Left ventricle myocardium inferior (tissue), 1 donor: ENCODE measurements around the gene PSAT1. TPM values are rescaled to one million over a fixed set of nuclear protein-coding genes. Genes with fewer than 3 reads are reported as not detected.
A peak's percentile ranks its signal among the peaks of the same experiment; 100 is the strongest.

ENCODE experiments used
- DNase-seq: peaks from one replicate; pipeline ENCODE4 v3.0.0-alpha.2; 2020
- H3K27ac ChIP-seq: fragments of 200-600 bp; replicated peaks from 2 replicates; pipeline ENCODE4 v1.8.0; 2021
- H3K27me3 ChIP-seq: fragments of 200-600 bp; 2 replicates; pipeline ENCODE4 v1.8.0; 2021; ENCODE audit warnings: low read depth
- H3K36me3 ChIP-seq: fragments of 200-600 bp; 2 replicates; pipeline ENCODE4 v1.8.0; 2021
- H3K4me1 ChIP-seq: fragments of 200-600 bp; 2 replicates; pipeline ENCODE4 v1.8.0; 2021
- H3K4me3 ChIP-seq: fragments of 200-600 bp; 2 replicates; pipeline ENCODE4 v1.8.0; 2021; ENCODE audit warnings: mild to moderate bottlenecking, moderate library complexity
- H3K9me3 ChIP-seq: fragments of 200-600 bp; replicated peaks from 2 replicates; pipeline ENCODE4 v1.8.0; 2021
- CTCF ChIP-seq: fragments of 200-600 bp; IDR thresholded peaks from 2 replicates; pipeline ENCODE4 v1.8.0; 2021; ENCODE audit warnings: antibody characterized with exemption, mild to moderate bottlenecking, borderline replicate concordance
- intact Hi-C: fragments of 100-400 bp; cut with micrococcal nuclease; formaldehyde crosslinking; loops from one replicate; pipeline ENCODE4 v1.11.0; 2022
- total RNA-seq: library from RNA; stranded (reverse); fragmentation: NEBNext Ultra II Directional; extraction: Animal tissue kit (Norgen Biotek cat#: 25700); gene quantifications from one replicate; pipeline ENCODE4 v1.2.1, GENCODE V29; 2021
- donor health status: DM: no; HTN: yes; CAD: no; lungs with severe emphysema.

The PSAT1 gene
- total RNA-seq, 1 donor from 2014 or later, result 0.77 TPM

- Histone ChIP-seq H3K4me3 (peak overlapping the region; percentile 69), H3K4me1 (peaks cover 27% of the 10 kb centered on the region), H3K27ac (no peak overlapping the region), H3K9me3 (no peaks in the 10 kb centered on the region), H3K36me3 (no peaks in the 10 kb centered on the region), H3K27me3 (peaks cover 83% of the 10 kb centered on the region)
- intact Hi-C loops, result no loop called here
- DNase-seq, result no peak
- no peak for TF ChIP-seq CTCF
Measured at GRCh38 chr9:78297672-78297961, 692 bp downstream of the PSAT1 start.

GRCh38 chr9:78298046-78298765, 1.3 kb downstream of the PSAT1 start:
- Histone ChIP-seq H3K9me3 (no peaks in the 10 kb centered on the region), H3K4me3 (peak overlapping the region; percentile 69), H3K36me3 (no peaks in the 10 kb centered on the region), H3K27me3 (peaks cover 79% of the 10 kb centered on the region), H3K27ac (no peak overlapping the region), H3K4me1 (peaks cover 27% of the 10 kb centered on the region)
- DNase-seq, result no peak
- no peak for TF ChIP-seq CTCF
- intact Hi-C loops, result no loop called here

GRCh38 chr9:78300209-78300608, 3.3 kb downstream of the PSAT1 start:
- Histone ChIP-seq H3K9me3 (no peaks in the 10 kb centered on the region), H3K4me1 (peaks cover 27% of the 10 kb centered on the region), H3K27me3 (peaks cover 67% of the 10 kb centered on the region), H3K36me3 (no peaks in the 10 kb centered on the region), H3K4me3 (no peak overlapping the region), H3K27ac (no peak overlapping the region)
- TF ChIP-seq CTCF, result no peak
- intact Hi-C loops, result no loop called here
- no peak for DNase-seq

GRCh38 chr9:78301466-78301865, 4.5 kb downstream of the PSAT1 start:
- peaks cover 59% of the 10 kb centered on the region for H3K27me3 ChIP-seq

GRCh38 chr9:78303377-78304062, 6.6 kb downstream of the PSAT1 start:
- no peaks in the 10 kb centered on the region for H3K36me3 ChIP-seq
- H3K4me1 ChIP-seq, result peaks cover under 1% of the 10 kb centered on the region
- intact Hi-C loops, result no loop called here
- H3K27ac ChIP-seq, result no peak overlapping the region
- no peak for DNase-seq
- peaks cover 38% of the 10 kb centered on the region for H3K27me3 ChIP-seq
- no peak for TF ChIP-seq CTCF
- no peaks in the 10 kb centered on the region for H3K9me3 ChIP-seq
- H3K4me3 ChIP-seq, result no peak overlapping the region

More at GRCh38 chr9:78301466-78301865, 4.5 kb downstream of the PSAT1 start:
- no peak overlapping the region for H3K4me3 ChIP-seq
- H3K36me3 ChIP-seq, result no peaks in the 10 kb centered on the region
- no peak for TF ChIP-seq CTCF
- intact Hi-C loops, result no loop called here
- no peaks in the 10 kb centered on the region for H3K9me3 ChIP-seq
- H3K27ac ChIP-seq, result no peak overlapping the region
- H3K4me1 ChIP-seq, result peaks cover 21% of the 10 kb centered on the region
- DNase-seq, result no peak
